Middle frontal gyrus (tissue), 1 donor: Measurements from ENCODE around the gene FNDC3B.

Source experiments
- DNase-seq: peaks from one replicate; pipeline ENCODE4 v3.0.0-alpha.2; 2015; ENCODE audit warnings: low spot score; ENCODE audit errors: extremely low spot score

FNDC3B gene

DNA sequence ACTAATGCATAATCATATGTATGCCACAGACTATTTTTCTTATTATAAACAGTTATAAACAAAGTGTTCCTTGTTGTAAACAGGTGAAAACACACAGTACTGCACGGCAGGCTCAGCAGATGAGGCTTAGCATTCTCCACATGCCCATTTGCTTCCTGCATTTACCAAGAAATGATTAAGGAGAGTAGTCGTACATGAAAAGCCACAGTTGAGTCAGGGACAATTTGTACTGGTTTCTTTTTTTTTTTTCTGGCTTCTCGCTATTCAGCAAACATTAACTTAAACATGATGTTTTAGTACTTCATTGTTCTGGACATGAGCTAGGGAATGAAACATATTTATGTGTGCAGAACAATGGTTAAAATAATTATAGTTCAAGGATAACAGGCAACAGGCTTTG, 345.5 kb downstream of the FNDC3B start:
- no peak for DNase-seq

- no peak for DNase-seq
These were observed 348.4 kb downstream of the FNDC3B start for GRCh38 chr3:172387728-172388127.

DNA sequence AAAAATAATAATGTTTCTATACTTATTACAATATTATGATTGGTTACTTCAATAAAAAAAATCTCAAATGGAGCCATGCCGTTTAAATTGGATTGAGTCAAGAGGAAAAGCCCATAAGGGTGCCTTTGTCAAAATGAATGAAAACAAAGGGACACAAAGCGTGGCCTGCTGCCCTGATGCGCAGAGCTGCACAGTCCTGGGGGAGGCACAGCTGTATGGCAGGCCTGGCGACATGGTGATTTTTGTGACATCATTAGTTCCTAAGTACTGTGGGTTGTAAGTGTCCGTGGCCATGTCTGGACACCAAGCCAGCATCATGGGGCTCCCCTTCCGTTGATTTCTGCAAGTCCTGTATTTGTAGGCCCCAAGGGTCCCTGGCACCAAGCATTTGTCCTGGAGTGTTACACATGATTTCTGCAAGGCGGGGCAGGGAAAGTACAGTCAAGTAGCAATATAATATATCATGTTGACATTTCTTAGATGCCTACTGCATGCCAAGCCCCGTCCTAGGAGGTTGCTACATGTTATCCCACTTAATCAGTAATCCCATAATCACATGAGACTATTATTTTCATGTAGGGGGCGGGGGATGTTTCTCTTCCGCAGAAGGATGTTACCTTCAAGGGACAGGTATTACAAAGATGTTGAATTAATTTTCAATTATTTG, 349.2 kb downstream of the FNDC3B start:
- DNase-seq, result no peak

GRCh38 chr3:172390792-172391191, 351.4 kb downstream of the FNDC3B start:
- no peak for DNase-seq

GRCh38 chr3:172391592-172392302, 352.4 kb downstream of the FNDC3B start:
- DNase-seq, result no peak

DNA sequence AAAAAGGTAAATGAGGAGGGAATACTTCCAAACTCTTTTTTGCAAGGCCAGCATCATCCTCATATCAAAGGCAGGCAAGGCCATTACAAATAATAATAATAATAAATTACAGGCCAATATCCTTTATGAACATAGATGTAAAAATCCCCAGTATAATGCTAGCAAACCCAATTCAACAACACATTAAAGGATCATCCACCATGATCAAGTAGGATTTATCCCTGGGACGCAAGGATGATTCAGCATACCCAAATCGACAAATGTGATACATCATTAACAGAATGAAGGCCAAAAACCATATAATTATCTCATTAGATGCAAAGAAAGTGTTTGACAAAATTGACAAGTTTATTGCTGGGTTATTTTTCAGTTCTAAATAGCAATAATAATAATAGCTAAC, 355.3 kb downstream of the FNDC3B start:
- DNase-seq, result no peak

DNA sequence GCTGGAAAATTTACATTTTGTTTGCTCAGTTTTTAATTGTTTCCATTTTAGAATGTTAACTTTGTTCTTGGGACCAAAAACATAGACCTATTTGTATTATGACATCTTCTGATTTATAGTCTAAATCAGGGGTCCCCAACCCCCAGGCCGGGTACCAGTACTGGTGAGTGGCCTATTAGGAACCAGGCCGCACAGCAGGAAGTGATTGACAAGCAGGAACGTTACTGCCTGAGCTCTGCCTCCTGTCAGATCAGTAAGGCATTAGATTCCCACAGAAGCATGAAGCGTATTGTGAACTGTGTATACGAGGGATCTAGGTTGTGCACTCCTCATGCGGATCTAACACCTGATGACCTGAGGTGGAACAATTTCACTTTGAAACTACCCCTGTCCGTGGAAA, 357.0 kb downstream of the FNDC3B start:
- no peak for DNase-seq

DNA sequence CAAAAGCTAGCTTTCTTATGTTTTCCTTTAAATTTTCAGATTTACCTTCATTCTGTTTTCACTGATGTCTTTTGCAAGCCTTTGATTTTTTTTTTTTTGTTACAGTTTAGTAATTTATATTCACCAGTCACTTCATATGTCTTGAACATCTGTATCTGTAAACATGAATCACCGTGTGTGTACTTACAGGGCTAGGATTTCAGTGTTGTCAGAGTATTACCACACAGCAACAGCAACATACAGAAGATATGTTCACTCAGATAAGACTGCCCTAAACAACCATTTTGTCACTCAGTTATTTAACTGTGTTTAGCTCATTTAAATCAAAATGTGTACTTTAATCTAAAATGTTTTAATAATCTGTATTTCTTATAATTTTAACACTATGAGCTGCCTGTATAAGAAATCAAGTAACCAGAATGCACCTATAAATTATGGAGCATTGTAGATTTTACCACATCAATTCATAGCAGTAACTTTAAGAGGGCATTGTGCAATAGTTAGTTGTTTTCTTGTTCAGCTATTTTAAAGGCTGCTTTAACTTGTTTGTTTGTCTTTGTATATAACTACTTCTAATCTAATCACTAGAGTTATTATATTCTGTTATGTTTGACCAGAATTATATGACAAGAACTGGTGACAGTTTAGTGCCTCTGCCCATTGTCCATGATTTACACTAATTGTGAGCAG, 358.5 kb downstream of the FNDC3B start:
- DNase-seq, result no peak

DNA sequence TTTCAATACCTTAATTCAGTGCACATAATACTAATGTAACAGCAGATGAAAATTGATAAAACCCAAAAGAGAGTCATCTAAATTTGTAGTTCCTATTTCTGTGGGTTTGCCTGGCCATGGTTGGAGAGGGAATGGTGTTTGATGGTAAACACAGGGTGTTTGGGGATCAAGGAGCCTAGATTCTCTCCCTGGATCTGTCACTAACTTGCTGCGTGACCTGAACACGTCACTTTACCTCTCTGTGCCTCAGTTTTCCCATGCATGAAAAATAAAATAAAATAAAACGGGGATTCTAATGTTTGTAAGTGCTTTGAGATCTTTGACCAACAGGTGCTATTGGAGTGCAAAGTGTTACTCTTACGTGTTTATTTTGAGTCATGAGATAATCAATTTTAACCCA, 359.1 kb downstream of the FNDC3B start:
- DNase-seq, result no peak

DNA sequence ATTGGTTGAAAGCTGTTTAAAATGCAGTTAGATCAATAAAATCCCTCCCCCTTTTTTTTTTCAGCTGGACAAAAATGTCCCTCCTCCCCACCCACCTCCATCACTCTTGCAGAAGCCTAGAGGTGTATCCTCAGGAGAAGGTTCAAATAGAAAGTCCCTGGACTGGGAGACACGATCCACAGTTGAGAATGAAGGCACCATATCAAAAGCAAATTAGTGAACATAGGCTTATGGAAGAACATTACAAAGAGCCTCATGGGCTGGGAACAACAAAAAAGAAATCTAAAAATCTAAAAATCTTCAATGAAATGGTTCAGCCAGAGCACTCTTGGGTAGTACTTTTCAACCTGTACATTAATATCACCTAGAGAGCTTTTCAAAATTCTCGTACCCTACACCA, 362.7 kb downstream of the FNDC3B start:
- no peak for DNase-seq

DNA sequence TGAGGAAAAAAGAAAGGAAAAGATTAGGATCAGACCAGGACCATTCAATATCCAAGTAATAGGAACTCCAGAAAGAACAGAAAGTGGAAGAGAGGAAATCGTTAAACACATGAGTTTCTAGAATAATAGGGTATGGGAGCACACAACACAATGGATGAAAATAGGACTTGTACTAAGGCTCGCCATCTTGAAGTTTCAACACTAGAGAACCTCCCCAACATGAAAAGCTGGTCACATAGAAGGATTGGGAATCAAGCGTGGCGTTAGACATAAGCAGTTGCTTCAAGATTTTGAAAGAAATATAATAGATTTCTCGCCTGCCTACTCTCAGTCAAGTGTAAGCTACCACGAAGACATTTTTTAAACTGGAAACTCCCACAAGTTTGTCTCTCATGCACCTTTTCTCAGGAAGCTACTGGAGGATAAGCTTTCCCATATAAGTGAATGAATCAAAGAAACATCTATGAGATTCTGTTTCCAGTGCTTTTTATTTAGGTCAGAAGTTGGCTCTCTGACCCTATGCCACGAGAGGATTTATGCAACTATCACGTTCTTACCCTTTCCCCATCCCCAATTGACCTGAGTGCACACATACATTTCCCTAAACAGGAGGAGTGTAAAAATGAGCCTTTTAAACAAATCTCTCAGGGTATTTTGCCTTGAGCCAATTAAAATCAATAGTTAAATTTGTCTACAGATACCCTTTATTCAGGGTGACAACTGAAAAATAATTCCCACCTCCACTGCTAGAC, 363.7 kb downstream of the FNDC3B start:
- no peak for DNase-seq

DNA sequence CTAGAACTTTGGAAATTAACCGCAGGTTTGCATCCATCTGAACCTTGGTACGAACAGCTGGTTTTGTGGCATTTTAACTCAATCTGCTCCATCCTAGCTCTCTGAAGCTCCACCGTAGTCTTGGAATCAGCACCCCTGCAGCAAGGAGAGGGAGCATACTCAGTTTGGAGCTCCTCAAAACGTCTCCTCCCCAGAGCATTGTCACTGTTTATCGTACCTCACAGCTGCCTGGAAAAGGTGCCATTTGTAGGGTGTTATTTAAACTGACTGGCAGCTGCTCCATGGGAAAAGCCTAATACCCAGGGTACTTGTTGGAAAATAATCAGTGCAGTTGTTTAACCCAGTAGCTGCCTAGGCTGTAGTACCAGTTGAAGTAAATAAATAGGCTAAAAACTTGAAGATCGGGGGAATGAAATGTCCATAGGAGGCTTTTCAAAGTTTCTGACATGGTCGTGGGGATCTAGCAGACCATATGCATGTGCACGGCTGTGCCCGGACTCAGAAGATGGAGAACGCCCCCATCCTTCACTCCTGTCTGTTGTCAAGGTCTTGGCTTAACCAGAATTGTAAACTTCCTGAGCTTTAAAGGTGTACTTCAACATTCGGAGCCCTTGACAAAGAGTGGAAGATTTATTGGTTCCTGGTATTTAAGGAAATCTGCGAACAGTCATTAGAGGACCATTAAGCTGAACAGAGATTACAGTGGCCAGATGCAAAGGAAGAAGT, 365.0 kb downstream of the FNDC3B start:
- DNase-seq, result no peak

- DNase-seq, result no peak
These were observed 366.5 kb downstream of the FNDC3B start for GRCh38 chr3:172405914-172406313.

DNA sequence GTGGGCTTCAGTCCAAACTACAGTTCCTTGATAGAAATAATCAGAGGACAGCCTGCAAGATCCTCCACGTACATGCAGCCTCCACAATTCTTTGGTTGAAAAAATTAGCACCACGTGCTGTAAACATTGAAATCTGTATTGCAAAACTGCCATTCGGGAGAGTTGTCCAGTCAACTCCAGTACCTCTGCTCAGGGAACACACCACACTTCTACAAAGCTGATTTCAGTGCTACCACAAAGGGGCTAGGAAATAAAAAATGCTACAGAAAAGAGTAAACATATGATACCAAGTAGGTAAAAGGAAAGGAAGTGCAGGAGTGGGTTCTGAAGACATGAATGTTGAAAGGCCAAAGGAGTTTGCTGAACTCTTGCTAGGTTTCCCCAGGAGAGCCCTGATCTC, 368.5 kb downstream of the FNDC3B start:
- DNase-seq, result no peak

DNA sequence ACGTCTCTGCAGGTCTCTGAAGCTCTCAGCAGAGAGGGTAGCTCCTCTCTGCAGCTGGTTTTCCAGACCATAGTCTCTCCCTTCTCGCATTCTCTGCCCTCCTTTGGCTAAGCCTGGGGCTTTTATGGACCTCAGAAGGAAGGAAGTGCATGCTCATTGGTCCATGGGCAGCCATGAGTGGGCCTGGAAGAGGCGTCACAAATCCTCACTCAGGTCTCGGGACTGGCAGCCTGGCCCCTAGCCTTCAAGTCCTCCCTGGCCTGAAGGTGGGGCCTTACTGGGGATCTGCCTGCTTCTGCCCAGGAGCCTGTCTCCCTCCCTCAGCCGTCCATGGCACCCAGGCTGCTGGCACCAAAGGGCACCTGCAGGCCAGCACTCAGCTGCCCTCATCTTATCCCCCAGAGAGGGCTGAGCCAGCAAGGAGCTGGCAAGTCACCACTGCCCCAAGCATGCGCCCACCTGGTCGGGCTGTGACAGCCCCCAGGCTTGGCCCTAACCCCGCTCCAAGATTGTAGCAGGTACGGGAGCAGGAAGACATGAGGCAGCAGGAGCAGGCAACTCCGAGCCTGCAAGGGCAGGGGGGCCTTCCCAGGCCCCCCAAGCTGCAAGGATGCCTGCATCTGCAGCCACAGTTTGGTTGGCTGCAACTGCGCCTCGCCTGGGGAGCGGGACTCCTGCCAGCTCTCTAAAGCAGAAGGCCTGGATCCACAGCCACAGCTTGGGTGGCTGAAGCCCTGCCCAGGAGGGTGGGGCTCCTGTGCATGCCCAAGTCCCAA, 371.5 kb downstream of the FNDC3B start:
- DNase-seq, result no peak

- no peak for DNase-seq
These were observed 372.1 kb downstream of the FNDC3B start for GRCh38 chr3:172411478-172411947.

GRCh38 chr3:172415323-172415722, 375.9 kb downstream of the FNDC3B start:
- no peak for DNase-seq

- no peak for DNase-seq
These were observed 398.3 kb downstream of the FNDC3B start for GRCh38 chr3:172437713-172438112.

DNA sequence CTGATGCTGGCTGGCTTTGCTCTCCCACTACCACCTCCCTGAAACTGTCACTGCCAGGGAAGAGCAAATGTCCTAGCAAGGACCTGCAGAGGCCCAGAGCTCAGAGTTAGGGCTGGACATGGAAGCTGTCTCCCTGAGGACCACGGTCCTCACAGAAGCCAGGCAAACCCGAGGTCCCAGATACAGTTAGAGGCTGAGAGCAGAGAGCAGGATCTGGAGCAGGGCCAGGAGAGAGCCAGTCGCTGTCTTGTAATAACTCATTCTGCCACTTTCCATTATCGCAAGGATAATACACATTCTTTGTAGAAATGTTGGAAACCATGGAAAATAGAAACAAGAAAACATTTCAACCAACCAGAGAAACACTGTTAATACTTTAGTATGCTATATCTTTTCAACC, 398.8 kb downstream of the FNDC3B start:
- DNase-seq, result no peak

DNA sequence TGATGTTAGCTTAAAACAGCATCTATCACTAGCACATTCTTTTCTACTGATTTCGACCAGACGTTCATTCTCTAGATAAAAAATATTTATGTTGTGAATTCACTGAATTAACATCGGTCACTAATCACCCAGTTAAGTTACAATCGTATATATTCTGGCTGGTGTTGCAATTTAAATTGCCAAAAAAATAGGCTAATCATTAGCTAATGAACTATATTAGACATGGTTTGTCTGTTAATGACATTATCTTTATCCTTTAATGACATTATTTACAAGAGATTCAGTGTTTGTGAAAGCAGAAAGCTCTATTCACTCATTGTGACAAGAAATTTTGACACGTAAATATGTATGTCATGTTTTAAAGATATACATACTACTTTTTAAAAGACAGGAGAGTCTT, 402.2 kb downstream of the FNDC3B start:
- no peak for DNase-seq
